IMR-90 (cell line): Measurements from ENCODE around the gene IRS4.

Experiments
- CEBPB ChIP-seq: IDR thresholded peaks from 2 replicates; pipeline ENCODE4 v1.6.1; 2012; ENCODE audit warnings: low read depth, low read length, improper control_type of control experiment
- CTCF ChIP-seq: conservative IDR thresholded peaks from 2 replicates; pipeline ENCODE4 v1.5.1; 2012; ENCODE audit warnings: mild to moderate bottlenecking, low read depth, low read length, improper control_type of control experiment
- FOS ChIP-seq: fragments of 150-350 bp; IDR thresholded peaks from 2 replicates; pipeline ENCODE4 v1.6.1; 2016; ENCODE audit warnings: low read depth, low read length
- MAFK ChIP-seq: IDR thresholded peaks from 2 replicates; pipeline ENCODE4 v1.6.1; 2012; ENCODE audit warnings: low read depth, low read length, improper control_type of control experiment
- MXI1 ChIP-seq: IDR thresholded peaks from 2 replicates; pipeline ENCODE4 v1.6.1; 2012; ENCODE audit warnings: low read depth, mild to moderate bottlenecking, low read length, moderate library complexity, borderline replicate concordance
- NFE2L2 ChIP-seq: fragments of 150-350 bp; IDR thresholded peaks from 2 replicates; pipeline ENCODE4 v1.6.1; 2016; ENCODE audit warnings: low read depth, mild to moderate bottlenecking, low read length
- POLR2A ChIP-seq: IDR thresholded peaks from 2 replicates; pipeline ENCODE4 v1.6.1; 2012; ENCODE audit warnings: mild to moderate bottlenecking, low read depth, low read length
- RAD21 ChIP-seq: IDR thresholded peaks from 2 replicates; pipeline ENCODE4 v1.6.1; 2012; ENCODE audit warnings: low read length, improper control_type of control experiment
- RCOR1 ChIP-seq: IDR thresholded peaks from 2 replicates; pipeline ENCODE4 v1.6.1; 2012; ENCODE audit warnings: mild to moderate bottlenecking, low read length, improper control_type of control experiment; ENCODE audit not compliant: insufficient replicate concordance

- TF ChIP-seq CTCF, result no peak
- TF ChIP-seq RAD21, result no peak
- no peak for TF ChIP-seq FOS
- TF ChIP-seq NFE2L2, result no peak
- TF ChIP-seq POLR2A, result no peak
- no peak for TF ChIP-seq CEBPB
- TF ChIP-seq RCOR1, result no peak
- TF ChIP-seq MAFK, result no peak
- no peak for TF ChIP-seq MXI1
Observed at GRCh38 chrX:108737754-108738153, 1.4 kb upstream of the IRS4 start.
